Adrenal gland (tissue), 12 donors: ENCODE results near the gene FRAT1. TPM values are rescaled to one million over a fixed set of nuclear protein-coding genes. Genes with fewer than 3 reads are reported as not detected.

Source experiments
- DNase-seq, 7 donors: peaks; one replicate each; pipeline ENCODE4 v3.0.0-alpha.2; 2019 to 2020
- H3K27ac ChIP-seq, 5 donors: fragments of 200-600 bp; sonication (generic) in 4 of 5; 1 replicate in 3 of 5; 2 replicates in 2 of 5; pipeline versions ENCODE4 v1.5.1 to v1.8.0; 2016 to 2020; ENCODE audit warnings: mild to moderate bottlenecking in 1 of 5
- H3K27me3 ChIP-seq: fragments of 200-600 bp; 2 replicates; pipeline ENCODE4 v1.8.0; 2021
- H3K36me3 ChIP-seq, 2 donors: fragments of 200-600 bp; replicated peaks in 1 of 2; 1 replicate in 1 of 2; 2 replicates in 1 of 2; pipeline versions ENCODE4 v1.5.1 to v1.8.0; 2018 to 2022
- H3K4me1 ChIP-seq, 2 donors: fragments of 200-600 bp; replicated peaks in 1 of 2; 1 replicate in 1 of 2; 2 replicates in 1 of 2; pipeline versions ENCODE4 v1.5.1 to v1.8.0; 2018 to 2021
- H3K4me3 ChIP-seq, 4 donors: fragments of 200-600 bp; sonication (generic) in 3 of 4; one replicate each; pipeline ENCODE4 v1.5.1; 2016 to 2018
- H3K9me3 ChIP-seq, 3 donors: fragments of 200-600 bp; sonication (generic) in 1 of 3; replicated peaks in 1 of 3; 1 replicate in 2 of 3; 2 replicates in 1 of 3; pipeline versions ENCODE4 v1.5.1 to v1.8.0; 2016 to 2021
- POLR2A ChIP-seq, 2 donors: fragments of 450-650 bp; IDR thresholded peaks; one replicate each; pipeline ENCODE4 v1.6.1; 2017; ENCODE audit warnings: antibody characterized with exemption in 2 of 2, mild to moderate bottlenecking in 2 of 2, moderate library complexity in 1 of 2
- WGBS, 4 donors: extraction: QIAGEN DNeasy Blood & Tissue Kit in 2 of 4; methylation state at CpG; one replicate each; pipeline versions ENCODE4 v1.1.5 to v1.1.7; 2013 to 2017; 5-methylcytosine and 5-hydroxymethylcytosine counted together
- intact Hi-C, 2 donors: fragments of 100-400 bp; cut with DNase I; formaldehyde crosslinking; loops; one replicate each; pipeline versions ENCODE4 v1.14.1 to v1.15.0; 2022 to 2023
- polyA plus RNA-seq, 3 donors: library from polyadenylated mRNA; stranded (reverse); fragments of 200-250 nt in 2 of 3; fragments of 350-450 nt in 1 of 3; fragmentation: Illumina TruSeq in 1 of 3; extraction: RNeasy Lipid Tissue Mini Kit (QIAGEN cat#74804) in 1 of 3; gene quantifications; one replicate each; pipeline ENCODE4 v1.2.3, GENCODE V29; 2013 to 2014
- total RNA-seq, 9 donors: library from RNA; depleted of rRNA in 4 of 9; stranded (reverse); fragments of >200 nt in 4 of 9; fragments of 120-200 nt in 1 of 9; fragmentation: NEBNext Ultra II Directional in 1 of 9; extraction: Animal tissue kit (Norgen Biotek cat#: 25700) in 1 of 9; gene quantifications; one replicate each; pipeline versions ENCODE4 v1.1.0 to v1.2.4, GENCODE V29; 2013 to 2023
- TF ChIP-seq, protein P1 (sequence below), 6 experiments: fragments of 450-650 bp in 4 of 6; fragments of 200-600 bp in 2 of 6; sonication (generic) in 1 of 6; IDR thresholded peaks; 1 replicate in 5 of 6; 2 replicates in 1 of 6; pipeline versions ENCODE4 v1.5.1 to v1.8.0; 2016 to 2021; ENCODE audit warnings: antibody characterized with exemption in 6 of 6, mild to moderate bottlenecking in 2 of 6, moderate library complexity in 1 of 6
- donor health status: healthy with polysubstance abuse.
- donor health status: Bipolar disorder and iron deficiency.
- donor health status: DM: yes; HTN: yes; CAD: no.
- donor health status: DM: no; HTN: no; CAD: no.
- donor health status: DM: no; HTN: no; CAD: no.
- donor health status: DM: yes; HTN: yes; CAD: no.

Gene FRAT1
- total and polyA plus RNA-seq, 12 donors, result 1.3 to 11.1 (median 6.7) TPM

- Histone ChIP-seq H3K27me3 (no peaks in the 10 kb centered on the region), H3K27ac (peak overlapping the region in 2 of 5 donors; percentile 97 to 98), H3K9me3 (no peaks in the 10 kb centered on the region), H3K4me3 (peak overlapping the region in 2 of 4 donors; percentile 8 to 96), H3K36me3 (no peaks in the 10 kb centered on the region), H3K4me1 (peaks cover 10 to 29% of the 10 kb centered on the region in 2 donors)
- intact Hi-C loops, result no loop called here
- WGBS, 4 donors, result 21 to 33% (median 25%) methylated on average over 26 to 38 of the region's 38 CpGs
- TF ChIP-seq, protein P1, sequence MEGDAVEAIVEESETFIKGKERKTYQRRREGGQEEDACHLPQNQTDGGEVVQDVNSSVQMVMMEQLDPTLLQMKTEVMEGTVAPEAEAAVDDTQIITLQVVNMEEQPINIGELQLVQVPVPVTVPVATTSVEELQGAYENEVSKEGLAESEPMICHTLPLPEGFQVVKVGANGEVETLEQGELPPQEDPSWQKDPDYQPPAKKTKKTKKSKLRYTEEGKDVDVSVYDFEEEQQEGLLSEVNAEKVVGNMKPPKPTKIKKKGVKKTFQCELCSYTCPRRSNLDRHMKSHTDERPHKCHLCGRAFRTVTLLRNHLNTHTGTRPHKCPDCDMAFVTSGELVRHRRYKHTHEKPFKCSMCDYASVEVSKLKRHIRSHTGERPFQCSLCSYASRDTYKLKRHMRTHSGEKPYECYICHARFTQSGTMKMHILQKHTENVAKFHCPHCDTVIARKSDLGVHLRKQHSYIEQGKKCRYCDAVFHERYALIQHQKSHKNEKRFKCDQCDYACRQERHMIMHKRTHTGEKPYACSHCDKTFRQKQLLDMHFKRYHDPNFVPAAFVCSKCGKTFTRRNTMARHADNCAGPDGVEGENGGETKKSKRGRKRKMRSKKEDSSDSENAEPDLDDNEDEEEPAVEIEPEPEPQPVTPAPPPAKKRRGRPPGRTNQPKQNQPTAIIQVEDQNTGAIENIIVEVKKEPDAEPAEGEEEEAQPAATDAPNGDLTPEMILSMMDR (IDR thresholded peaks at IDR 0.05), result no peak
- TF ChIP-seq POLR2A (IDR thresholded peaks at IDR 0.05), result no peak
- peak; percentile 38 to 78 (median 50) for DNase-seq
These were observed 2.1 kb downstream of the FRAT1 start for GRCh38 chr10:97321032-97321803.

GRCh38 chr10:97321804-97322190, 2.7 kb downstream of the FRAT1 start:
- DNase-seq, result peak in 1 of 7 donors; percentile 60
- Histone ChIP-seq H3K27me3 (no peaks in the 10 kb centered on the region), H3K9me3 (no peaks in the 10 kb centered on the region), H3K4me3 (no peak overlapping the region), H3K4me1 (peaks cover 10 to 29% of the 10 kb centered on the region in 2 donors), H3K27ac (peak overlapping the region in 2 of 5 donors; percentile 97 to 98), H3K36me3 (no peaks in the 10 kb centered on the region)
- TF ChIP-seq POLR2A (IDR thresholded peaks at IDR 0.05), result no peak
- TF ChIP-seq, protein P1 (IDR thresholded peaks at IDR 0.05), result no peak
- 68 to 81% (median 74%) methylated on average over 3 of the region's 3 CpGs for WGBS, 4 donors
- intact Hi-C loops, result no loop called here

DNA sequence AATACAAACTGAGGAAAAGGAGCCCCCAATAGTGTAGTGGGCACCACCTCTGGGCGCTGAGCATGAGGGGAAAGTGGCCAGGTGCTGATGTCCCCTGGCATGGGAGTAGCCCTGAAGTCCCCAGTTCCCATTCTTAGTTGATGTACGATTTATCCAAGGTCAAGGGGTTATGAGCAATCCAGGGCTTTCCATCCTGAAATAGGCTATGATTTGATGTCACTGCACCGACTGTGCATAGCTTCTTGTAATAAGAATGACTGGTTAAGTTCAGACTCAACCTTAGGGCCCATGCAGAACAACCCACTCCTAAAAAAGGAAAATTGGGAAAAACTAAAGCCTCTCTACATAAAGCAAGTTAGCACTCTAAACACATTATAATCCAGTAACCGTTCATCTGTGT, 4.4 kb downstream of the FRAT1 start:
- no peaks in the 10 kb centered on the region for H3K9me3 ChIP-seq
- H3K36me3 ChIP-seq, result no peaks in the 10 kb centered on the region
- no peak overlapping the region for H3K27ac ChIP-seq
- WGBS, 4 donors, result 61 to 74% (median 69%) methylated on average over 4 of the region's 4 CpGs
- intact Hi-C loops, result no loop called here
- no peak overlapping the region for H3K4me3 ChIP-seq
- TF ChIP-seq, protein P1 (IDR thresholded peaks at IDR 0.05), result no peak
- TF ChIP-seq POLR2A (IDR thresholded peaks at IDR 0.05), result no peak
- H3K4me1 ChIP-seq, result peaks cover 10 to 27% of the 10 kb centered on the region in 2 donors
- no peak for DNase-seq
- H3K27me3 ChIP-seq, result no peaks in the 10 kb centered on the region

- Histone ChIP-seq H3K9me3 (no peaks in the 10 kb centered on the region), H3K27ac (no peak overlapping the region), H3K4me1 (peaks cover 2 to 23% of the 10 kb centered on the region in 2 donors), H3K36me3 (no peaks in the 10 kb centered on the region), H3K27me3 (no peaks in the 10 kb centered on the region), H3K4me3 (no peak overlapping the region)
- DNase-seq, result no peak
- no peak for TF ChIP-seq POLR2A (IDR thresholded peaks at IDR 0.05)
- TF ChIP-seq, protein P1 (IDR thresholded peaks at IDR 0.05), result no peak
- WGBS, 4 donors, result 74 to 84% (median 83%) methylated on average over 9 of the region's 9 CpGs
- intact Hi-C loops, result no loop called here
These were observed 6.7 kb downstream of the FRAT1 start for GRCh38 chr10:97325754-97326153.
